Neural progenitor cell (in vitro differentiated cells): ENCODE data around the gene CDCA7. TPM values are rescaled to one million over a fixed set of nuclear protein-coding genes. Genes with fewer than 3 reads are reported as not detected.
"Not testable (repeated sequence)": the region's sequence is repeated elsewhere in the genome, so short reads cannot be mapped to it uniquely, and the experiment has no call there.

Experiments used
- DNase-seq: peaks from one replicate; pipeline ENCODE4 v3.0.0-alpha.2; 2016; ENCODE audit warnings: low spot score
- H2AFZ ChIP-seq: fragments of 200-600 bp; sonication (generic); replicated peaks from 2 replicates; pipeline ENCODE4 v1.6.1; 2016; ENCODE audit warnings: antibody characterized with exemption
- H3F3A ChIP-seq: fragments of 200-600 bp; sonication (generic); 2 replicates; pipeline ENCODE4 v1.6.1; 2016; ENCODE audit warnings: antibody characterized with exemption, low read depth
- H3K27ac ChIP-seq: fragments of 200-600 bp; sonication (generic); 2 replicates; pipeline ENCODE4 v1.5.1; 2016; ENCODE audit warnings: mild to moderate bottlenecking
- H3K27me3 ChIP-seq: fragments of 200-600 bp; sonication (generic); 2 replicates; pipeline ENCODE4 v1.6.1; 2016; ENCODE audit warnings: mild to moderate bottlenecking, moderate library complexity
- H3K36me3 ChIP-seq: fragments of 200-600 bp; sonication (generic); 2 replicates; pipeline ENCODE4 v1.5.1; 2016
- H3K4me1 ChIP-seq: fragments of 200-600 bp; sonication (generic); 2 replicates; pipeline ENCODE4 v1.6.1; 2016; ENCODE audit warnings: mixed run types
- H3K4me2 ChIP-seq: fragments of 200-600 bp; sonication (generic); 2 replicates; pipeline ENCODE4 v1.6.1; 2016
- H3K4me3 ChIP-seq: fragments of 200-600 bp; sonication (generic); 2 replicates; pipeline ENCODE4 v1.5.1; 2016
- H3K79me2 ChIP-seq: fragments of 200-600 bp; sonication (generic); 2 replicates; pipeline ENCODE4 v1.6.1; 2016; ENCODE audit warnings: low read depth
- H3K9ac ChIP-seq: fragments of 200-600 bp; sonication (generic); 2 replicates; pipeline ENCODE4 v1.6.1; 2016
- H3K9me3 ChIP-seq: fragments of 200-600 bp; sonication (generic); 2 replicates; pipeline ENCODE4 v1.5.1; 2016; ENCODE audit warnings: low read depth
- H4K20me1 ChIP-seq: fragments of 200-600 bp; sonication (generic); 2 replicates; pipeline ENCODE4 v1.6.1; 2016; ENCODE audit warnings: low read depth
- H3K27ac Mint-ChIP-seq: 3 replicates; pipeline ENCODE4 v1.8.0; 2021; ENCODE audit warnings: mixed read lengths
- H3K27me3 Mint-ChIP-seq: 2 replicates; pipeline ENCODE4 v1.8.0; 2022; ENCODE audit warnings: low read depth, mild to moderate bottlenecking, inconsistent platforms, moderate library complexity, mixed read lengths; ENCODE audit not compliant: insufficient read depth
- H3K36me3 Mint-ChIP-seq: 3 replicates; pipeline ENCODE4 v1.8.0; 2021; ENCODE audit warnings: mixed read lengths
- H3K4me1 Mint-ChIP-seq: 3 replicates; pipeline ENCODE4 v1.8.0; 2021; ENCODE audit warnings: mixed read lengths
- H3K4me3 Mint-ChIP-seq: 3 replicates; pipeline ENCODE4 v1.8.0; 2021; ENCODE audit warnings: mild to moderate bottlenecking, moderate library complexity, mixed read lengths
- H3K9me3 Mint-ChIP-seq: 3 replicates; pipeline ENCODE4 v1.8.0; 2020; ENCODE audit warnings: mixed read lengths
- EZH2 ChIP-seq: fragments of 200-600 bp; sonication (generic); IDR thresholded peaks from 2 replicates; pipeline ENCODE4 v1.6.1; 2017; ENCODE audit warnings: antibody characterized with exemption, mild to moderate bottlenecking, moderate library complexity
- EZH2phosphoT487 ChIP-seq: fragments of 200-600 bp; sonication (generic); IDR thresholded peaks from 2 replicates; pipeline ENCODE4 v1.6.1; 2017; ENCODE audit warnings: antibody characterized with exemption
- total RNA-seq: library from RNA; depleted of rRNA; stranded (reverse); fragments of >200 nt; gene quantifications from 2 replicates; pipeline ENCODE4 v1.2.3, GENCODE V29; 2015; ENCODE audit warnings: low replicate concordance
- TF ChIP-seq, protein P1 (sequence below): fragments of 200-600 bp; sonication (generic); IDR thresholded peaks from 2 replicates; pipeline ENCODE4 v1.5.1; 2017; ENCODE audit warnings: antibody characterized with exemption, mild to moderate bottlenecking

The CDCA7 gene
- total RNA-seq, 1 donor from 2014 or later, result 31.4 TPM

GRCh38 chr2:173414823-173415322 lies 60.2 kb downstream of the CDCA7 start:
- TF ChIP-seq EZH2phosphoT487 (no peak), EZH2 (no peak)
- TF ChIP-seq, protein P1, sequence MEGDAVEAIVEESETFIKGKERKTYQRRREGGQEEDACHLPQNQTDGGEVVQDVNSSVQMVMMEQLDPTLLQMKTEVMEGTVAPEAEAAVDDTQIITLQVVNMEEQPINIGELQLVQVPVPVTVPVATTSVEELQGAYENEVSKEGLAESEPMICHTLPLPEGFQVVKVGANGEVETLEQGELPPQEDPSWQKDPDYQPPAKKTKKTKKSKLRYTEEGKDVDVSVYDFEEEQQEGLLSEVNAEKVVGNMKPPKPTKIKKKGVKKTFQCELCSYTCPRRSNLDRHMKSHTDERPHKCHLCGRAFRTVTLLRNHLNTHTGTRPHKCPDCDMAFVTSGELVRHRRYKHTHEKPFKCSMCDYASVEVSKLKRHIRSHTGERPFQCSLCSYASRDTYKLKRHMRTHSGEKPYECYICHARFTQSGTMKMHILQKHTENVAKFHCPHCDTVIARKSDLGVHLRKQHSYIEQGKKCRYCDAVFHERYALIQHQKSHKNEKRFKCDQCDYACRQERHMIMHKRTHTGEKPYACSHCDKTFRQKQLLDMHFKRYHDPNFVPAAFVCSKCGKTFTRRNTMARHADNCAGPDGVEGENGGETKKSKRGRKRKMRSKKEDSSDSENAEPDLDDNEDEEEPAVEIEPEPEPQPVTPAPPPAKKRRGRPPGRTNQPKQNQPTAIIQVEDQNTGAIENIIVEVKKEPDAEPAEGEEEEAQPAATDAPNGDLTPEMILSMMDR, result no peak
- Histone ChIP-seq H3K9ac (no peak overlapping the region), H3K4me3 (no peak overlapping the region), H2AFZ (no peak overlapping the region), H3K9me3 (no peaks in the 10 kb centered on the region), H3K79me2 (no peaks in the 10 kb centered on the region), H4K20me1 (no peaks in the 10 kb centered on the region), H3K27ac (no peak overlapping the region), H3K4me1 (peaks cover 24% of the 10 kb centered on the region), H3K36me3 (no peaks in the 10 kb centered on the region), H3K27me3 (no peaks in the 10 kb centered on the region), H3K4me2 (peak overlapping the region; percentile 46), H3F3A (peaks cover 24% of the 10 kb centered on the region)
- H3K27me3 Mint-ChIP-seq, result peaks cover 9% of the 10 kb centered on the region
- DNase-seq, result no peak
- H3K9me3 Mint-ChIP-seq, result peaks cover 2% of the 10 kb centered on the region
- peaks cover 40% of the 10 kb centered on the region for H3K4me1 Mint-ChIP-seq
- no peaks in the 10 kb centered on the region for H3K36me3 Mint-ChIP-seq
- H3K4me3 Mint-ChIP-seq, result no peak overlapping the region
- peak overlapping the region; percentile 79 for H3K27ac Mint-ChIP-seq

DNA sequence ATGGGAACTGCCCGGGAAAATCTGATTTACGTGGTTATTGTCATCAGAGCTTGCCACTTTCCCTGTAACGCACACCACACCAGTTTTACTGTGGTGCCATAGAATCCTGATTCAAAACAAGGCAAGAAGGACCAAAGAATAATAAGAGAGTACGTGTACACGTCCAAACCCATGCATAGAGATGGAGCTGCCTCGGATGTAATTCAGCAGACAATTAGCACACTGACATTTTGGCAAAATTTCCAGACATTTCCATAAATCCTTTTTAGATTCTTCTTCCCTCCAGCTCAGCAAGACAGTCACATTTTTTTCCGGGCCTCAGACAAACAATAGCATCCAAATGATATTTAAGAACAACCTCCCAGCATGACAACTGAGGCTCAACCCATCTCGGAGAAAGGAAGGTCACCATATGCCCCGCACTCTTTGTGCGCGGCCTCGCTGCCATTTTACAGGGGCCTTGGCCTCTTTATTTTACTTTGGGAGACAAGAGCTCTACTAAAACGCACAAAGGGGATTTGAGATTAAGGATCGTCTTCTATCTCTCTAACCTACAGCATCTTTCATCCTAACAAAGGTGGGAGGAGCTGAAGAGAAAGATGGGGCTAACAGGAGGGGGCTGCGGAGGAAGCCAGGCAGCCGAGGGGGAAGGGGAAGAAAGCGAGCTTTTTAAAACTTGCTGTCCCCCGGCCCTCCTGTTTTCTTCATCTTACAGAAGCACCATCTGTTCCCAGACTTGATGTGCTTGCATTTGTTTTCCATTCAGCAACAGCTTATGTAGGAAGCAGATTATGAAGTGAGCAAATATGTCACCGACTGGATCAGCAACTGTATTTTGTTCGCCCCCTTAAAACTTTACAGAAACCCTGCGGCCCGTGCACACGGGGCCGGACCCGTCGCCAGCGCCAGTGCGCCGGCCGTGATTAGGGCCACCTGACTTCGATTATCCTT lies 61.0 kb downstream of the CDCA7 start:
- peaks cover 24% of the 10 kb centered on the region for H3F3A ChIP-seq
- no peak overlapping the region for H2AFZ ChIP-seq
- H4K20me1 ChIP-seq, result no peaks in the 10 kb centered on the region
- H3K27ac ChIP-seq, result no peak overlapping the region
- H3K4me1 ChIP-seq, result peaks cover 24% of the 10 kb centered on the region
- peak overlapping the region; percentile 21 for H3K4me3 ChIP-seq
- H3K79me2 ChIP-seq, result no peaks in the 10 kb centered on the region
- H3K9ac ChIP-seq, result no peak overlapping the region
- no peaks in the 10 kb centered on the region for H3K36me3 ChIP-seq
- H3K4me2 ChIP-seq, result peak overlapping the region; percentile 46
- H3K27me3 ChIP-seq, result no peaks in the 10 kb centered on the region
- no peaks in the 10 kb centered on the region for H3K9me3 ChIP-seq
- Mint-ChIP-seq H3K4me1 (peaks cover 40% of the 10 kb centered on the region), H3K4me3 (peak overlapping the region; percentile 52), H3K9me3 (peaks cover 2% of the 10 kb centered on the region), H3K27ac (peak overlapping the region; percentile 74), H3K36me3 (no peaks in the 10 kb centered on the region), H3K27me3 (peaks cover 9% of the 10 kb centered on the region)
- peak; percentile 86 for DNase-seq
- peak; percentile 84 for TF ChIP-seq EZH2phosphoT487
- TF ChIP-seq, protein P1, result no peak

GRCh38 chr2:173416415-173417152 lies 61.9 kb downstream of the CDCA7 start:
- H3K79me2 ChIP-seq, H3K27ac ChIP-seq, H3K36me3 Mint-ChIP-seq, H3K27me3 ChIP-seq, H3K9me3 ChIP-seq, H3K9me3 Mint-ChIP-seq, H2AFZ ChIP-seq, H3K9ac ChIP-seq, H3K27me3 Mint-ChIP-seq, DNase-seq, H4K20me1 ChIP-seq, H3K36me3 ChIP-seq: not testable (repeated sequence)
- peak overlapping the region; percentile 74 for H3K27ac Mint-ChIP-seq
- peaks cover 24% of the 10 kb centered on the region for H3F3A ChIP-seq
- peaks cover 38% of the 10 kb centered on the region for H3K4me1 Mint-ChIP-seq
- peak overlapping the region; percentile 46 for H3K4me2 ChIP-seq
- peak overlapping the region; percentile 52 for H3K4me3 Mint-ChIP-seq
- peaks cover 24% of the 10 kb centered on the region for H3K4me1 ChIP-seq
- peak overlapping the region; percentile 21 for H3K4me3 ChIP-seq
